Neural progenitor cell (in vitro differentiated cells): ENCODE measurements around the gene RSPH9. TPM values are rescaled to one million over a fixed set of nuclear protein-coding genes. Genes with fewer than 3 reads are reported as not detected.

Experiments used
- DNase-seq: peaks from one replicate; pipeline ENCODE4 v3.0.0-alpha.2; 2016; ENCODE audit warnings: low spot score
- H2AFZ ChIP-seq: fragments of 200-600 bp; sonication (generic); replicated peaks from 2 replicates; pipeline ENCODE4 v1.6.1; 2016; ENCODE audit warnings: antibody characterized with exemption
- H3F3A ChIP-seq: fragments of 200-600 bp; sonication (generic); 2 replicates; pipeline ENCODE4 v1.6.1; 2016; ENCODE audit warnings: antibody characterized with exemption, low read depth
- H3K27ac ChIP-seq: fragments of 200-600 bp; sonication (generic); 2 replicates; pipeline ENCODE4 v1.5.1; 2016; ENCODE audit warnings: mild to moderate bottlenecking
- H3K27me3 ChIP-seq: fragments of 200-600 bp; sonication (generic); 2 replicates; pipeline ENCODE4 v1.6.1; 2016; ENCODE audit warnings: mild to moderate bottlenecking, moderate library complexity
- H3K36me3 ChIP-seq: fragments of 200-600 bp; sonication (generic); 2 replicates; pipeline ENCODE4 v1.5.1; 2016
- H3K4me1 ChIP-seq: fragments of 200-600 bp; sonication (generic); 2 replicates; pipeline ENCODE4 v1.6.1; 2016; ENCODE audit warnings: mixed run types
- H3K4me2 ChIP-seq: fragments of 200-600 bp; sonication (generic); 2 replicates; pipeline ENCODE4 v1.6.1; 2016
- H3K4me3 ChIP-seq: fragments of 200-600 bp; sonication (generic); 2 replicates; pipeline ENCODE4 v1.5.1; 2016
- H3K79me2 ChIP-seq: fragments of 200-600 bp; sonication (generic); 2 replicates; pipeline ENCODE4 v1.6.1; 2016; ENCODE audit warnings: low read depth
- H3K9ac ChIP-seq: fragments of 200-600 bp; sonication (generic); 2 replicates; pipeline ENCODE4 v1.6.1; 2016
- H3K9me3 ChIP-seq: fragments of 200-600 bp; sonication (generic); 2 replicates; pipeline ENCODE4 v1.5.1; 2016; ENCODE audit warnings: low read depth
- H4K20me1 ChIP-seq: fragments of 200-600 bp; sonication (generic); 2 replicates; pipeline ENCODE4 v1.6.1; 2016; ENCODE audit warnings: low read depth
- H3K27ac Mint-ChIP-seq: 3 replicates; pipeline ENCODE4 v1.8.0; 2021; ENCODE audit warnings: mixed read lengths
- H3K27me3 Mint-ChIP-seq: 2 replicates; pipeline ENCODE4 v1.8.0; 2022; ENCODE audit warnings: low read depth, mild to moderate bottlenecking, inconsistent platforms, moderate library complexity, mixed read lengths; ENCODE audit not compliant: insufficient read depth
- H3K36me3 Mint-ChIP-seq: 3 replicates; pipeline ENCODE4 v1.8.0; 2021; ENCODE audit warnings: mixed read lengths
- H3K4me1 Mint-ChIP-seq: 3 replicates; pipeline ENCODE4 v1.8.0; 2021; ENCODE audit warnings: mixed read lengths
- H3K4me3 Mint-ChIP-seq: 3 replicates; pipeline ENCODE4 v1.8.0; 2021; ENCODE audit warnings: mild to moderate bottlenecking, moderate library complexity, mixed read lengths
- H3K9me3 Mint-ChIP-seq: 3 replicates; pipeline ENCODE4 v1.8.0; 2020; ENCODE audit warnings: mixed read lengths
- CTCF ChIP-seq: fragments of 200-600 bp; sonication (generic); IDR thresholded peaks from 2 replicates; pipeline ENCODE4 v1.5.1; 2017; ENCODE audit warnings: antibody characterized with exemption, mild to moderate bottlenecking
- EZH2 ChIP-seq: fragments of 200-600 bp; sonication (generic); IDR thresholded peaks from 2 replicates; pipeline ENCODE4 v1.6.1; 2017; ENCODE audit warnings: antibody characterized with exemption, mild to moderate bottlenecking, moderate library complexity
- EZH2phosphoT487 ChIP-seq: fragments of 200-600 bp; sonication (generic); IDR thresholded peaks from 2 replicates; pipeline ENCODE4 v1.6.1; 2017; ENCODE audit warnings: antibody characterized with exemption
- total RNA-seq: library from RNA; depleted of rRNA; stranded (reverse); fragments of >200 nt; gene quantifications from 2 replicates; pipeline ENCODE4 v1.2.3, GENCODE V29; 2015; ENCODE audit warnings: low replicate concordance

RSPH9 gene
- total RNA-seq, 1 donor from 2014 or later: 0.47 TPM

GRCh38 chr6:43706788-43707187 is 62.0 kb downstream of the RSPH9 start:
- no peak for TF ChIP-seq EZH2
- no peak for TF ChIP-seq CTCF
- TF ChIP-seq EZH2phosphoT487: no peak
- no peak for DNase-seq
- no peak overlapping the region for H3K4me2 ChIP-seq
- Mint-ChIP-seq H3K27ac (peak overlapping the region; percentile 19), H3K27me3 (peaks cover 15% of the 10 kb centered on the region), H3K36me3 (no peaks in the 10 kb centered on the region), H3K4me1 (peaks cover 67% of the 10 kb centered on the region), H3K4me3 (peak overlapping the region; percentile 51), H3K9me3 (no peaks in the 10 kb centered on the region)
- H3K79me2 ChIP-seq: no peaks in the 10 kb centered on the region
- peaks cover 37% of the 10 kb centered on the region for H3F3A ChIP-seq
- H3K9ac ChIP-seq: no peak overlapping the region
- no peak overlapping the region for H3K4me3 ChIP-seq
- no peaks in the 10 kb centered on the region for H3K27me3 ChIP-seq
- no peaks in the 10 kb centered on the region for H4K20me1 ChIP-seq
- H3K4me1 ChIP-seq: peaks cover 42% of the 10 kb centered on the region
- no peaks in the 10 kb centered on the region for H3K36me3 ChIP-seq
- no peak overlapping the region for H3K27ac ChIP-seq
- no peaks in the 10 kb centered on the region for H3K9me3 ChIP-seq
- H2AFZ ChIP-seq: no peak overlapping the region

GRCh38 chr6:43707269-43707668 is 62.4 kb downstream of the RSPH9 start:
- Histone ChIP-seq H3K4me2 (no peak overlapping the region), H3K9ac (no peak overlapping the region), H3K4me1 (peaks cover 38% of the 10 kb centered on the region), H4K20me1 (no peaks in the 10 kb centered on the region), H3K9me3 (no peaks in the 10 kb centered on the region), H3K4me3 (no peak overlapping the region), H3K27me3 (no peaks in the 10 kb centered on the region), H3K36me3 (no peaks in the 10 kb centered on the region), H2AFZ (no peak overlapping the region), H3K79me2 (no peaks in the 10 kb centered on the region), H3K27ac (no peak overlapping the region), H3F3A (peaks cover 32% of the 10 kb centered on the region)
- Mint-ChIP-seq H3K9me3 (no peaks in the 10 kb centered on the region), H3K27me3 (peaks cover 15% of the 10 kb centered on the region), H3K27ac (peak overlapping the region; percentile 19), H3K4me3 (no peak overlapping the region), H3K4me1 (peaks cover 62% of the 10 kb centered on the region), H3K36me3 (no peaks in the 10 kb centered on the region)
- TF ChIP-seq CTCF (no peak), EZH2phosphoT487 (no peak), EZH2 (no peak)
- DNase-seq: no peak

GRCh38 chr6:43707767-43708166 is 62.9 kb downstream of the RSPH9 start:
- H3F3A ChIP-seq: peaks cover 27% of the 10 kb centered on the region
- no peaks in the 10 kb centered on the region for H3K36me3 ChIP-seq

More at GRCh38 chr6:43707767-43708166, 62.9 kb downstream of the RSPH9 start:
- Histone ChIP-seq H3K4me3 (no peak overlapping the region), H3K27ac (no peak overlapping the region), H3K9ac (no peak overlapping the region), H3K4me1 (peaks cover 37% of the 10 kb centered on the region), H3K9me3 (no peaks in the 10 kb centered on the region), H3K4me2 (peak overlapping the region; percentile 2), H2AFZ (no peak overlapping the region), H3K27me3 (no peaks in the 10 kb centered on the region), H3K79me2 (no peaks in the 10 kb centered on the region), H4K20me1 (no peaks in the 10 kb centered on the region)
- Mint-ChIP-seq H3K4me1 (peaks cover 60% of the 10 kb centered on the region), H3K9me3 (no peaks in the 10 kb centered on the region), H3K36me3 (no peaks in the 10 kb centered on the region), H3K27ac (no peak overlapping the region), H3K27me3 (peaks cover 18% of the 10 kb centered on the region), H3K4me3 (no peak overlapping the region)
- DNase-seq: peak; percentile 61
- no peak for TF ChIP-seq CTCF
- TF ChIP-seq EZH2: no peak
- no peak for TF ChIP-seq EZH2phosphoT487
